ENCODE measurements around the gene SH3TC2. TPM values are rescaled to one million over a fixed set of nuclear protein-coding genes. Genes with fewer than 3 reads are reported as not detected.

Gene SH3TC2
- total and polyA plus RNA-seq, 2 of the 4 experiments (the other 2 are of a cell fraction) = 3.4 to 7.9 TPM

DNA sequence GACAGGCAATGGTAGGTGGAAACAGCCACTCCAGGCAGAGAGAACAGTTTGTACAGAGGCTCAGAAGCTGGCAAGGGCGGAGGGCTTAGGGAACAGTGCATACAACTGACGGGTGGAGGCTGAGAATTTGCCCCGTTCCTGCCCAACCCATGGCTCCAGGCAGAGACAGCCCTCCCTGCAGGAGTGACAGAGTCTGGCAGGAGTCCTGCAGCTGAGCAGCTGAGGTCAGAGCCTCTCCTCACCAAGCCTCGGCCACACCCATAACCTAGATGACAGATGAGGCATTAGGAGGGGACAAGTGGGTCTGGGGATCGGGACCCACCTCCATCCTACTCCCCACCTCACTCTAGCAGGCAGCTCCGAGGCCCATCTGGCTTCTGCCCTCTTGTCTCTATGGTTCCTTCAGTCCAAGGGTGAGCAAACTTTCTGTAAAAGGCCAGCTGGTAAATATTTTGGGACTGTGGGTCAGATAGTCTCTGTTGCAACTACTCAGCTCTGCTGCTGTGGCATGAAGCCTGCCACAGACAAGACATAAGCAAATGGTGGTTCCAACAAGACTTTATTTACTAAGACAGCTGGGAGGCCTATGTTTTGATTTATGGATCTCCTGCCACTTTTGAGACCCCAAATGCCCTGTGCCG is 83.7 kb downstream of the SH3TC2 start:
- Histone ChIP-seq H2BK15ac (ENCODE audit: low read depth, low read length) (peak overlapping the region; percentile 14; the same call in 1 of the 3 replicates), H3K4me1 (ENCODE audit: control insufficient read depth, insufficient read depth, low read length) (peaks cover 15% of the 10 kb centered on the region), H2BK120ac (ENCODE audit: low read depth, low read length) (peak overlapping the region; percentile 49; the same call in 1 of the 2 replicates), H4K20me1 (ENCODE audit: insufficient read depth, low read length) (no peaks in the 10 kb centered on the region), H3K56ac (ENCODE audit: extremely low read depth, insufficient read depth, low read length) (no peak overlapping the region), H4K8ac (ENCODE audit: low read depth in 2 of 2, low read length in 2 of 2) (no peak overlapping the region), H3K9ac (ENCODE audit: low read depth, low read length) (no peak overlapping the region), H3K18ac (ENCODE audit: low read depth, low read length) (no peak overlapping the region), H4K5ac (ENCODE audit: low read depth, low read length) (no peak overlapping the region), H3K9me1 (ENCODE audit: insufficient read depth, low read length) (peaks cover 15% of the 10 kb centered on the region), H2BK20ac (ENCODE audit: low read depth, low read length) (peak overlapping the region; percentile 67), H3K14ac (replicated peaks; ENCODE audit: low read depth, low read length) (peak overlapping the region; percentile 19), H3K4ac (ENCODE audit: low read depth, low read length) (0 out of 2 replicates have a peak overlapping the region, but pooled peaks have one; percentile 47), H3K36me3 (ENCODE audit: control insufficient read depth, insufficient read depth, low read length) (no peaks in the 10 kb centered on the region), H4K91ac (ENCODE audit: insufficient read depth, low read depth, low read length) (peak overlapping the region; percentile 31; the same call in 1 of the 2 replicates), H2AFZ (replicated peaks; ENCODE audit: low read length, poor library complexity) (peak overlapping the region; percentile 28), H3K4me2 (ENCODE audit: low read depth, low read length) (no peak overlapping the region), H2BK5ac (ENCODE audit: low read depth, low read length, poor library complexity, severe bottlenecking) (peak overlapping the region; percentile 8), H3K27me3 (ENCODE audit: control insufficient read depth, insufficient read depth, low read length) (no peaks in the 10 kb centered on the region), H3K23ac (ENCODE audit: low read depth, low read length) (peak overlapping the region; percentile 24; the same call in 1 of the 2 replicates), H3K4me3 (ENCODE audit: insufficient read depth, low read depth, low read length) (no peak overlapping the region), H2AK5ac (ENCODE audit: low read depth, low read length) (peak overlapping the region; percentile 54), H2AK9ac (replicated peaks; ENCODE audit: low read depth, low read length, poor library complexity) (no peak overlapping the region), H3K9me3 (ENCODE audit: control insufficient read depth, insufficient read depth, low read length) (no peaks in the 10 kb centered on the region), H3K79me1 (ENCODE audit: low read depth in 1 of 2, low read length in 2 of 2) (no peaks in the 10 kb centered on the region), H3K27ac (ENCODE audit: insufficient read depth, low read length) (no peak overlapping the region)
- POLR2A ChIA-PET (ENCODE audit: unreplicated experiment) = no interaction called here
- 80% methylated on average over 1 of the region's 7 CpGs; no CpG with 5 or more reads in 1 of the 2 experiments for WGBS, 2 experiments (ENCODE audit: extremely low coverage in 2 of 2, insufficient read length in 1 of 2)
- DNase-seq (no peak), ATAC-seq (ENCODE audit: low read depth) (peak; percentile 44; the same call in 1 of the 2 replicates)
- in situ Hi-C loops (cut with MboI; ENCODE audit: low sequenced_read_pairs) (no loop called here), intact Hi-C loops (cut with micrococcal nuclease) (no loop called here), dilution Hi-C loops (cut with HindIII; ENCODE audit: low sequenced_read_pairs, unreplicated experiment) (no loop called here)
- TF ChIP-seq, protein P1, sequence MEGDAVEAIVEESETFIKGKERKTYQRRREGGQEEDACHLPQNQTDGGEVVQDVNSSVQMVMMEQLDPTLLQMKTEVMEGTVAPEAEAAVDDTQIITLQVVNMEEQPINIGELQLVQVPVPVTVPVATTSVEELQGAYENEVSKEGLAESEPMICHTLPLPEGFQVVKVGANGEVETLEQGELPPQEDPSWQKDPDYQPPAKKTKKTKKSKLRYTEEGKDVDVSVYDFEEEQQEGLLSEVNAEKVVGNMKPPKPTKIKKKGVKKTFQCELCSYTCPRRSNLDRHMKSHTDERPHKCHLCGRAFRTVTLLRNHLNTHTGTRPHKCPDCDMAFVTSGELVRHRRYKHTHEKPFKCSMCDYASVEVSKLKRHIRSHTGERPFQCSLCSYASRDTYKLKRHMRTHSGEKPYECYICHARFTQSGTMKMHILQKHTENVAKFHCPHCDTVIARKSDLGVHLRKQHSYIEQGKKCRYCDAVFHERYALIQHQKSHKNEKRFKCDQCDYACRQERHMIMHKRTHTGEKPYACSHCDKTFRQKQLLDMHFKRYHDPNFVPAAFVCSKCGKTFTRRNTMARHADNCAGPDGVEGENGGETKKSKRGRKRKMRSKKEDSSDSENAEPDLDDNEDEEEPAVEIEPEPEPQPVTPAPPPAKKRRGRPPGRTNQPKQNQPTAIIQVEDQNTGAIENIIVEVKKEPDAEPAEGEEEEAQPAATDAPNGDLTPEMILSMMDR (conservative IDR thresholded peaks at IDR 0.05; ENCODE audit: low read depth, low read length) = no peak
- TF ChIP-seq BHLHE40 (IDR thresholded peaks at IDR 0.05; ENCODE audit: low read depth, low read length) (no peak), RFX5 (IDR thresholded peaks at IDR 0.05; ENCODE audit: low read depth, low read length) (no peak), POLR2A (IDR thresholded peaks at IDR 0.05; ENCODE audit: low read depth, low read length) (no peak), SMC3 (IDR thresholded peaks at IDR 0.05; ENCODE audit: low read depth, low read length) (no peak), MAFK (IDR thresholded peaks at IDR 0.05; ENCODE audit: low read depth, low read length) (no peak), RAD21 (IDR thresholded peaks at IDR 0.05; ENCODE audit: low read length) (no peak), FOS (IDR thresholded peaks at IDR 0.05; ENCODE audit: low read depth, low read length) (no peak), NFE2L2 (IDR thresholded peaks at IDR 0.05; ENCODE audit: low read depth, low read length) (no peak), RCOR1 (IDR thresholded peaks at IDR 0.05; ENCODE audit: insufficient replicate concordance, low read length) (no peak), CHD1 (IDR thresholded peaks at IDR 0.05; ENCODE audit: low read depth, low read length) (no peak), CEBPB (IDR thresholded peaks at IDR 0.05; ENCODE audit: low read depth, low read length) (no peak)
- TF ChIP-seq, protein P2, sequence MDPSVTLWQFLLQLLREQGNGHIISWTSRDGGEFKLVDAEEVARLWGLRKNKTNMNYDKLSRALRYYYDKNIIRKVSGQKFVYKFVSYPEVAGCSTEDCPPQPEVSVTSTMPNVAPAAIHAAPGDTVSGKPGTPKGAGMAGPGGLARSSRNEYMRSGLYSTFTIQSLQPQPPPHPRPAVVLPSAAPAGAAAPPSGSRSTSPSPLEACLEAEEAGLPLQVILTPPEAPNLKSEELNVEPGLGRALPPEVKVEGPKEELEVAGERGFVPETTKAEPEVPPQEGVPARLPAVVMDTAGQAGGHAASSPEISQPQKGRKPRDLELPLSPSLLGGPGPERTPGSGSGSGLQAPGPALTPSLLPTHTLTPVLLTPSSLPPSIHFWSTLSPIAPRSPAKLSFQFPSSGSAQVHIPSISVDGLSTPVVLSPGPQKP (IDR thresholded peaks at IDR 0.05; ENCODE audit: borderline replicate concordance, low read depth, low read length) = no peak
- TF ChIP-seq, protein P3, sequence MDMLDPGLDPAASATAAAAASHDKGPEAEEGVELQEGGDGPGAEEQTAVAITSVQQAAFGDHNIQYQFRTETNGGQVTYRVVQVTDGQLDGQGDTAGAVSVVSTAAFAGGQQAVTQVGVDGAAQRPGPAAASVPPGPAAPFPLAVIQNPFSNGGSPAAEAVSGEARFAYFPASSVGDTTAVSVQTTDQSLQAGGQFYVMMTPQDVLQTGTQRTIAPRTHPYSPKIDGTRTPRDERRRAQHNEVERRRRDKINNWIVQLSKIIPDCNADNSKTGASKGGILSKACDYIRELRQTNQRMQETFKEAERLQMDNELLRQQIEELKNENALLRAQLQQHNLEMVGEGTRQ (IDR thresholded peaks at IDR 0.05; ENCODE audit: low read depth, low read length) = no peak
- CTCF ChIA-PET = interaction anchor here (1.3 to 3.0 kb wide), 3 partner anchors 17 to 248 kb away, joined by 3 to 7 read pairs (median 7); no protein-coding TSS in a partner anchor
- BruUV-seq (replicated peaks) = no TSS peak

Measured in IMR-90 (cell line).